Neutrophil (primary cell): ENCODE measurements around the gene RPL34.

Source experiments
- H3K27ac ChIP-seq: fragments of 200-600 bp; sonication (generic); 2 replicates; pipeline ENCODE4 v1.5.1; 2016; ENCODE audit warnings: mild to moderate bottlenecking, moderate library complexity
- H3K27me3 ChIP-seq: fragments of 200-600 bp; sonication (generic); 2 replicates; pipeline ENCODE4 v1.6.0; 2016; ENCODE audit warnings: mild to moderate bottlenecking
- H3K36me3 ChIP-seq: fragments of 200-600 bp; sonication (generic); 2 replicates; pipeline ENCODE4 v1.5.1; 2017
- H3K4me1 ChIP-seq, 2 experiments: fragments of 200-600 bp in 1 of 2; sonication (generic) in 1 of 2; 1 replicate in 1 of 2; 2 replicates in 1 of 2; pipeline versions ENCODE4 v1.5.1 to v1.6.1; 2013 to 2016; ENCODE audit warnings: low read depth in 1 of 2, low read length in 1 of 2, mild to moderate bottlenecking in 1 of 2, moderate library complexity in 1 of 2; ENCODE audit not compliant: control insufficient read depth in 1 of 2, insufficient read depth in 1 of 2
- H3K4me3 ChIP-seq, 2 experiments: fragments of 200-600 bp in 1 of 2; sonication (generic) in 1 of 2; 1 replicate in 1 of 2; 2 replicates in 1 of 2; pipeline ENCODE4 v1.5.1; 2013 to 2016; ENCODE audit warnings: low read depth in 1 of 2, low read length in 1 of 2, mild to moderate bottlenecking in 1 of 2, moderate library complexity in 1 of 2
- H3K9me3 ChIP-seq: fragments of 200-600 bp; sonication (generic); 2 replicates; pipeline ENCODE4 v1.5.1; 2016
- TF ChIP-seq, protein P1 (sequence below): fragments of 200-600 bp; sonication (generic); IDR thresholded peaks from 2 replicates; pipeline ENCODE4 v1.5.1; 2016; ENCODE audit warnings: antibody characterized with exemption

RPL34 gene

DNA sequence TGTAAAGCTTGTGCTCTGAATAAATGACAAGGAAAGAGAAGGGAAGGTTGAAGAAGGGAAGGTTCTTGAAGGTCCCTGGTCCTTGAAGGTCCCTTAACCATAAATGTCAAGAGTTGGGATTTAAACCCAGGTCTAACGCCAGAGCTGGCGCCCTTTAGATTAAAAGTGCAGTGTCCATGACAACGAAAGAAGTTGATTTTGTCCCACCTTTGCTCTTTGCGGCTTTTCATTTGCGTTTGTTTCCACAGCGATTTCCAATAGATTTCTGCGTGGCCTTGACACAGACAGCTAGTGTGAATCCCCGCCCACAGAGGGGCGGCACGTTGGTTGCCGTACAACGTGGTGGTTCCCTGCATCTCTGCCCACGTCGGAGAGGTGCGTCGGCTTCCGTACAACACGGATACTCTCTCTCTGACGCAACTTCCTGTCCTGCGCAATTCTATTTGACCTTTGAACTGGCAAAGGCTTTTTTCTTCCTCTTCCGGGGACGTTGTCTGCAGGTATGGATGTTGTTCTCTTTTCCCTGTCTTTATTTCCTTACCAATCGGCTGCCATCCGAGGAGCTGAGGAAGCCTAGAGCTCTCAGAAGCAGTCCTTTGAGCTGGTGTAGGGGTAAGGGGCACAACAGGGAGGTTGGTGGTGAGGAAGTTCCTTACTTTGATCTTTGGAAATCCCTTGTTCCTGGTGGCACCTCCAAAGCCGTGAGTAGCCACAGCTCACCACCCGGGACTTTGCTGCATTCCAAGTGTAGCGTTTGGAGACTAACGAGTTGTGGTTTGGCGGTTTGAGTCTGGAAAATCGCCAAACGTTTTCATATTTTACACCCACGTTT is at the start of gene RPL34:
TSS of gene RPL34 (plus strand) at position 476 of the 832 bp plus-strand sequence. CDS start 1,384 bp downstream, outside the sequence.
- Histone ChIP-seq H3K4me3 (peak within 1 kb of the TSS; percentile 86 to 96), H3K36me3 (peaks cover 39% of the 10 kb centered on the region), H3K27me3 (no peaks in the 10 kb centered on the region), H3K9me3 (no peaks in the 10 kb centered on the region), H3K4me1 (peaks cover 18 to 23% of the 10 kb centered on the region in 2 experiments), H3K27ac (peak within 1 kb of the TSS; percentile 77)
- TF ChIP-seq, protein P1, sequence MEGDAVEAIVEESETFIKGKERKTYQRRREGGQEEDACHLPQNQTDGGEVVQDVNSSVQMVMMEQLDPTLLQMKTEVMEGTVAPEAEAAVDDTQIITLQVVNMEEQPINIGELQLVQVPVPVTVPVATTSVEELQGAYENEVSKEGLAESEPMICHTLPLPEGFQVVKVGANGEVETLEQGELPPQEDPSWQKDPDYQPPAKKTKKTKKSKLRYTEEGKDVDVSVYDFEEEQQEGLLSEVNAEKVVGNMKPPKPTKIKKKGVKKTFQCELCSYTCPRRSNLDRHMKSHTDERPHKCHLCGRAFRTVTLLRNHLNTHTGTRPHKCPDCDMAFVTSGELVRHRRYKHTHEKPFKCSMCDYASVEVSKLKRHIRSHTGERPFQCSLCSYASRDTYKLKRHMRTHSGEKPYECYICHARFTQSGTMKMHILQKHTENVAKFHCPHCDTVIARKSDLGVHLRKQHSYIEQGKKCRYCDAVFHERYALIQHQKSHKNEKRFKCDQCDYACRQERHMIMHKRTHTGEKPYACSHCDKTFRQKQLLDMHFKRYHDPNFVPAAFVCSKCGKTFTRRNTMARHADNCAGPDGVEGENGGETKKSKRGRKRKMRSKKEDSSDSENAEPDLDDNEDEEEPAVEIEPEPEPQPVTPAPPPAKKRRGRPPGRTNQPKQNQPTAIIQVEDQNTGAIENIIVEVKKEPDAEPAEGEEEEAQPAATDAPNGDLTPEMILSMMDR, result no peak

DNA sequence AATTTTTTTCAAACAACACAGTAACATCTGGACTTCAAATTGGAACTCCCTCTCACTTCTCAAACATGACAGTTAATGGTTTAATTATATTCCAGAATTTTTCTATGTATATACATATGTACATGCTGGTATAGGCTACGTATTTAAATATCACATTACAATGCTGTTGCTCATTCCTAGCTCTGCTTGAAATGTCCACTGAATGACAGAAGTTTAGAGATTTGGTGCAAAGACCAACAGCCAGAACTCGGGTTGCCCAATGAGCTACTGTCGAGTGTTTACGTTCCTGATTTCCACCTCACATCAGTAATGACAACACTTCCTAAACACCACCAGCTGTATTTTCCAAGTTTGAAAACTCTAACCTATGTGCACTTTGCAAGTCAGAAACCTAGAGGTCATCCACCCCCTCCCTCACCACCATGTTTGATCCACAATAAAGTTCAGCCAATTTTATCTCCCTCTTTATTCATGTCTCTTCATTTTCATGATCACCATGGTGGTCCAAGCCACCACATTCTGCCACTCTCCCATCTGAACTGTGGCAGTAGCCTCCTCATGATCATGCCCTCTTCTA is 49.3 kb upstream of the RPL34 start:
- Histone ChIP-seq H3K36me3 (no peaks in the 10 kb centered on the region), H3K4me3 (no peak overlapping the region), H3K4me1 (no peaks in the 10 kb centered on the region), H3K27ac (no peak overlapping the region), H3K9me3 (no peaks in the 10 kb centered on the region), H3K27me3 (no peaks in the 10 kb centered on the region)
- TF ChIP-seq, protein P1, result no peak

GRCh38 chr4:108574402-108574801 is 46.0 kb upstream of the RPL34 start:
- Histone ChIP-seq H3K4me3 (no peak overlapping the region), H3K4me1 (no peaks in the 10 kb centered on the region), H3K27ac (no peak overlapping the region), H3K9me3 (no peaks in the 10 kb centered on the region), H3K36me3 (no peaks in the 10 kb centered on the region), H3K27me3 (no peaks in the 10 kb centered on the region)
- TF ChIP-seq, protein P1, result no peak

GRCh38 chr4:108581083-108581482 is 39.3 kb upstream of the RPL34 start:
- TF ChIP-seq, protein P1, result no peak
- H3K27ac ChIP-seq, result no peak overlapping the region

GRCh38 chr4:108586778-108587177 is 33.6 kb upstream of the RPL34 start:
- Histone ChIP-seq H3K4me3 (no peak overlapping the region), H3K9me3 (no peaks in the 10 kb centered on the region), H3K36me3 (no peaks in the 10 kb centered on the region), H3K27ac (no peak overlapping the region), H3K4me1 (no peaks in the 10 kb centered on the region), H3K27me3 (no peaks in the 10 kb centered on the region)
- TF ChIP-seq, protein P1, result no peak

More at GRCh38 chr4:108581083-108581482, 39.3 kb upstream of the RPL34 start:
- H3K9me3 ChIP-seq, result no peaks in the 10 kb centered on the region
- H3K36me3 ChIP-seq, result no peaks in the 10 kb centered on the region
- H3K27me3 ChIP-seq, result no peaks in the 10 kb centered on the region
- no peaks in the 10 kb centered on the region for H3K4me1 ChIP-seq
- H3K4me3 ChIP-seq, result no peak overlapping the region
